ENCODE results near the gene CLVS2. TPM values are rescaled to one million over a fixed set of nuclear protein-coding genes. Genes with fewer than 3 reads are reported as not detected.

Gene CLVS2
- total and polyA plus RNA-seq, 2 of the 4 experiments (the other 2 are of a cell fraction), result 0.02 TPM; not detected in 1

- H3K4ac ChIP-seq (ENCODE audit: low read depth, low read length), result no peak overlapping the region
- dilution Hi-C loops (cut with HindIII; ENCODE audit: low sequenced_read_pairs, unreplicated experiment) (no loop called here), in situ Hi-C loops (cut with MboI; ENCODE audit: low sequenced_read_pairs) (no loop called here), intact Hi-C loops (cut with micrococcal nuclease) (no loop called here)
- H4K91ac ChIP-seq (ENCODE audit: insufficient read depth, low read depth, low read length), result no peak overlapping the region
- H3K4me2 ChIP-seq (ENCODE audit: low read depth, low read length), result no peak overlapping the region
- H3K4me3 ChIP-seq (ENCODE audit: insufficient read depth, low read depth, low read length), result no peak overlapping the region
- no peak for TF ChIP-seq FOS (IDR thresholded peaks at IDR 0.05; ENCODE audit: low read depth, low read length)
- no peak overlapping the region for H3K18ac ChIP-seq (ENCODE audit: low read depth, low read length)
- no peak overlapping the region for H3K23ac ChIP-seq (ENCODE audit: low read depth, low read length)
- no peak overlapping the region for H2BK15ac ChIP-seq (ENCODE audit: low read depth, low read length)
- no peaks in the 10 kb centered on the region for H3K27me3 ChIP-seq (ENCODE audit: control insufficient read depth, insufficient read depth, low read length)
- no peak overlapping the region for H3K56ac ChIP-seq (ENCODE audit: extremely low read depth, insufficient read depth, low read length)
- no peak overlapping the region for H2BK20ac ChIP-seq (ENCODE audit: low read depth, low read length)
- no peaks in the 10 kb centered on the region for H3K9me1 ChIP-seq (ENCODE audit: insufficient read depth, low read length)
- no peaks in the 10 kb centered on the region for H3K4me1 ChIP-seq (ENCODE audit: control insufficient read depth, insufficient read depth, low read length)
- H4K8ac ChIP-seq (ENCODE audit: low read depth in 2 of 2, low read length in 2 of 2), result no peak overlapping the region
- no peaks in the 10 kb centered on the region for H4K20me1 ChIP-seq (ENCODE audit: insufficient read depth, low read length)
- ATAC-seq (ENCODE audit: low read depth) (no peak), DNase-seq (no peak)
- no peak overlapping the region for H3K9ac ChIP-seq (ENCODE audit: low read depth, low read length)
- H3K27ac ChIP-seq (ENCODE audit: insufficient read depth, low read length), result no peak overlapping the region
- H2BK5ac ChIP-seq (ENCODE audit: low read depth, low read length, poor library complexity, severe bottlenecking), result no peak overlapping the region
- H3K9me3 ChIP-seq (ENCODE audit: control insufficient read depth, insufficient read depth, low read length), result peaks cover 4% of the 10 kb centered on the region
- ChIA-PET CTCF (no interaction called here), POLR2A (ENCODE audit: unreplicated experiment) (no interaction called here)
- H2AFZ ChIP-seq (replicated peaks; ENCODE audit: low read length, poor library complexity), result no peak overlapping the region
- no peak overlapping the region for H2BK120ac ChIP-seq (ENCODE audit: low read depth, low read length)
- H2AK9ac ChIP-seq (replicated peaks; ENCODE audit: low read depth, low read length, poor library complexity), result no peak overlapping the region
- BruUV-seq (replicated peaks), result no TSS peak
- no peak overlapping the region for H3K14ac ChIP-seq (replicated peaks; ENCODE audit: low read depth, low read length)
- H3K79me1 ChIP-seq (ENCODE audit: low read depth in 1 of 2, low read length in 2 of 2), result no peaks in the 10 kb centered on the region
- no peak overlapping the region for H2AK5ac ChIP-seq (ENCODE audit: low read depth, low read length)
- H4K5ac ChIP-seq (ENCODE audit: low read depth, low read length), result no peak overlapping the region
- H3K36me3 ChIP-seq (ENCODE audit: control insufficient read depth, insufficient read depth, low read length), result no peaks in the 10 kb centered on the region
Observed at GRCh38 chr6:123014835-123015234, 18.8 kb downstream of the CLVS2 start.
